ENCODE results near the gene MEGF11. TPM values are rescaled to one million over a fixed set of nuclear protein-coding genes. Genes with fewer than 3 reads are reported as not detected.

MEGF11 gene
- total RNA-seq, 4 donors from 2014 or later = 2.4 to 8.5 (median 4.3) TPM

GRCh38 chr15:66105286-66106265 is 148.0 kb downstream of the MEGF11 start:
- Histone ChIP-seq H3K36me3 (no peaks in the 10 kb centered on the region), H3K27ac (no peak overlapping the region), H3K4me3 (no peak overlapping the region), H3K4me1 (no peaks in the 10 kb centered on the region), H3K9me3 (no peaks in the 10 kb centered on the region), H3K27me3 (peaks cover 18% of the 10 kb centered on the region)
- no peak for DNase-seq (ENCODE audit: low spot score in 2 of 2)
- no peak for TF ChIP-seq POLR2A (IDR thresholded peaks at IDR 0.05)
- TF ChIP-seq EP300 (IDR thresholded peaks at IDR 0.05) = no peak
- no peak for TF ChIP-seq CTCF (IDR thresholded peaks at IDR 0.05)
- TF ChIP-seq POLR2AphosphoS5 (IDR thresholded peaks at IDR 0.05) = no peak
- WGBS = 89% methylated on average over 9 of the region's 9 CpGs

- TF ChIP-seq CTCF (IDR thresholded peaks at IDR 0.05) (no peak), EP300 (IDR thresholded peaks at IDR 0.05) (no peak), POLR2A (IDR thresholded peaks at IDR 0.05) (no peak), POLR2AphosphoS5 (IDR thresholded peaks at IDR 0.05) (no peak)
- Histone ChIP-seq H3K27ac (no peak overlapping the region), H3K27me3 (peaks cover 13% of the 10 kb centered on the region), H3K36me3 (no peaks in the 10 kb centered on the region), H3K4me3 (no peak overlapping the region), H3K9me3 (no peaks in the 10 kb centered on the region), H3K4me1 (no peaks in the 10 kb centered on the region)
- DNase-seq (ENCODE audit: low spot score in 2 of 2) = no peak
- 79% methylated on average over 3 of the region's 3 CpGs for WGBS
These were observed 150.3 kb downstream of the MEGF11 start for GRCh38 chr15:66103293-66103590.

DNA sequence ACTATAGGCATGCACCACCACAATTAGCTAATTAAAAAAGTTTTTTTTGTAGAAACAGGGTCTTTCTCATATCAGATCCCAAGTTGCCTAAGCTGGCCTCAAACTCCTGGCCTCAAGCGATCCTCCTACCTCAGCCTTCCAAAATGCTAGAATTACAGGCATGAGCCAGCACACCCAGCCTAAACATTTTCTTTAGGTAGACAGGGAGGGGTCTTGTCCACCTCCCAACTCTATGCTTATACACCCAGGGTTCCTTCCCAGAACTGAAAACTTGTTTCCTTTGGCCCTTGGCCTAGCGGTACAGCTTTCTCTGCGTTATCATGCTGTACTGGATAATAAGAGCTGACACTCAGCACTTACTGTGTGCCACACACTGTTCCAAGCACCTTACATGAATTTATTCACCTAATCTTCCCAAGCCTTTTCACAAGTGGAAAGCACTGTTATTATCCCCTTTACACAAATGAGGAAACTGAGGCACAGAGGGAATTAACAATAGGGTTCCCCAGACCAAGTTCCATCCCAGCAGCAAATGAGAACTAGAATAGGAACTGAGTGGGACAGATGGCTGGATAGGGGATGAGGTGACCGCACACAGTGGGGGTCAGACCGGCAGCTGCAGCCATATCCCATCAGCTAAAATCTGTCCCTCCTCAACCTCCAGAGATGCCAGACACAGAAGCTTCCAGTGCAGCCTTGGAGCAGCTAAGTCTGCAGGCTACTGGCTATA is 150.8 kb downstream of the MEGF11 start:
- Histone ChIP-seq H3K27ac (no peak overlapping the region), H3K4me3 (no peak overlapping the region), H3K36me3 (no peaks in the 10 kb centered on the region), H3K9me3 (no peaks in the 10 kb centered on the region), H3K4me1 (peaks cover 4% of the 10 kb centered on the region), H3K27me3 (peaks cover 8% of the 10 kb centered on the region)
- no peak for DNase-seq (ENCODE audit: low spot score in 2 of 2)
- TF ChIP-seq POLR2A (IDR thresholded peaks at IDR 0.05) (no peak), CTCF (IDR thresholded peaks at IDR 0.05) (no peak), EP300 (IDR thresholded peaks at IDR 0.05) (no peak), POLR2AphosphoS5 (IDR thresholded peaks at IDR 0.05) (no peak)
- WGBS = 86% methylated on average over 5 of the region's 5 CpGs

DNA sequence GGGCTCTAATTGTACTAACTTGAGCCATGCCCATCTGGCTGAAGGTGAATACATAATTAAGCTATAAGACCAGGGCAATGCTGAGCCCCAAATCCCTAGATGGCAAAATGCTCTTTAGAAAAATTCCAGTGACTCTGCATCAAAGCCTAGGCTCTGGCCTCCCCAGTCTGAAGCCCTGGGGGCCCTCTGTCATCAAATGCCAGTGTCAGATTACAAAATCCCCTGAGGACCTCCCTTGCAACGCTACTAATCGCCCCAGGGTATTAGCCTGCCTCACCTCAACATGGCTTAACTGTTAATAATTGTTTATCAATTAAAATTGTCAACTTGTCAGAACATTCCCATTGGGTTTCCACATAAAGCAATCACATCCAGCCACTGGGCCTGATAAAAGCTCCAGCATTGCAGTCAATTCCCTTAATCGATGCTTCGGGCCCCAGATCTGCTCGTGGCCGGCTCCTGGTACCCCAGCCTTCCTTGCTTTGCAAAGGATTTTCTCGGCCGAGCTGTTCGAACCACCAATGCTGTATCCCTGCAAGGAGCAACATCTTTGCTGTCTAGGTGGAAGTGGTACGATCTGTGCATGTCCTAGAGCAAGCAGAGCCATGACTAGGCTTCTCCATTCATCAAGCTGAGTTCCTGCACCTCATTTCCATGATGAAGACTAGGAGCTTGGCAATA is 151.7 kb downstream of the MEGF11 start:
- Histone ChIP-seq H3K4me1 (peaks cover 5% of the 10 kb centered on the region), H3K9me3 (no peaks in the 10 kb centered on the region), H3K4me3 (no peak overlapping the region), H3K27ac (no peak overlapping the region), H3K27me3 (peaks cover 7% of the 10 kb centered on the region), H3K36me3 (no peaks in the 10 kb centered on the region)
- no peak for TF ChIP-seq EP300 (IDR thresholded peaks at IDR 0.05)
- no peak for DNase-seq (ENCODE audit: low spot score in 2 of 2)
- WGBS = 63% methylated on average over 9 of the region's 10 CpGs

GRCh38 chr15:66100761-66101160 is 152.8 kb downstream of the MEGF11 start:
- H3K4me1 ChIP-seq = peaks cover 5% of the 10 kb centered on the region
- peaks cover under 1% of the 10 kb centered on the region for H3K27me3 ChIP-seq
- DNase-seq (ENCODE audit: low spot score in 2 of 2) = no peak
- no peak overlapping the region for H3K4me3 ChIP-seq
- no peaks in the 10 kb centered on the region for H3K9me3 ChIP-seq
- H3K36me3 ChIP-seq = no peaks in the 10 kb centered on the region
- no peak overlapping the region for H3K27ac ChIP-seq
- TF ChIP-seq EP300 (IDR thresholded peaks at IDR 0.05) = no peak
- no peak for TF ChIP-seq POLR2A (IDR thresholded peaks at IDR 0.05)
- no peak for TF ChIP-seq CTCF (IDR thresholded peaks at IDR 0.05)
- TF ChIP-seq POLR2AphosphoS5 (IDR thresholded peaks at IDR 0.05) = no peak
- 83% methylated on average over 10 of the region's 10 CpGs for WGBS
